Cardiac muscle cell (in vitro differentiated cells and primary cell): ENCODE measurements around the gene SON. TPM values are rescaled to one million over a fixed set of nuclear protein-coding genes. Genes with fewer than 3 reads are reported as not detected.
A peak's percentile ranks its signal among the peaks of the same experiment; 100 is the strongest.

Experiments
- DNase-seq, 2 donors: peaks; one replicate each; pipeline versions ENCODE4 v3.0.0 to v3.0.0-alpha.2; 2010 to 2017; ENCODE audit warnings: low read depth in 1 of 2, low spot score in 1 of 2
- H3K27ac ChIP-seq: fragments of 200-600 bp; sonication (generic); 2 replicates; pipeline ENCODE4 v1.5.1; 2016
- H3K27me3 ChIP-seq: fragments of 200-600 bp; sonication (generic); 2 replicates; pipeline ENCODE4 v1.6.0; 2016; ENCODE audit warnings: control low read depth
- H3K36me3 ChIP-seq: fragments of 200-600 bp; sonication (generic); 2 replicates; pipeline ENCODE4 v1.5.1; 2016; ENCODE audit warnings: control low read depth
- H3K4me1 ChIP-seq: fragments of 200-600 bp; sonication (generic); 2 replicates; pipeline ENCODE4 v1.8.1; 2017; ENCODE audit warnings: low read depth, mild to moderate bottlenecking, mixed run types
- H3K4me3 ChIP-seq: fragments of 200-600 bp; sonication (generic); 2 replicates; pipeline ENCODE4 v1.5.1; 2016; ENCODE audit warnings: mild to moderate bottlenecking
- H3K9me3 ChIP-seq: fragments of 200-600 bp; sonication (generic); 2 replicates; pipeline ENCODE4 v1.5.1; 2017; ENCODE audit warnings: low read depth, mild to moderate bottlenecking, control low read depth
- polyA plus RNA-seq: library from polyadenylated mRNA; unstranded; fragments of >200 nt; fragmentation: Nextera tagmentation; extraction: Ambion mirVana; gene quantifications from 2 replicates; pipeline ENCODE4 v1.2.1, GENCODE V29; 2016
- total RNA-seq: library from RNA; depleted of rRNA; stranded (reverse); fragments of >200 nt; gene quantifications from 2 replicates; pipeline ENCODE4 v1.2.3, GENCODE V29; 2016
- TF ChIP-seq, protein P1 (sequence below): IDR thresholded peaks from 2 replicates; pipeline ENCODE4 v1.5.1; 2012; ENCODE audit warnings: low read depth, mild to moderate bottlenecking, low read length

SON gene
- total and polyA plus RNA-seq, 2 experiments from 2014 or later = 161 to 314 TPM

GRCh38 chr21:33522297-33522952, 20.4 kb upstream of the SON start:
- no peaks in the 10 kb centered on the region for H3K9me3 ChIP-seq
- no peaks in the 10 kb centered on the region for H3K27me3 ChIP-seq
- no peak overlapping the region for H3K27ac ChIP-seq
- TF ChIP-seq, protein P1, sequence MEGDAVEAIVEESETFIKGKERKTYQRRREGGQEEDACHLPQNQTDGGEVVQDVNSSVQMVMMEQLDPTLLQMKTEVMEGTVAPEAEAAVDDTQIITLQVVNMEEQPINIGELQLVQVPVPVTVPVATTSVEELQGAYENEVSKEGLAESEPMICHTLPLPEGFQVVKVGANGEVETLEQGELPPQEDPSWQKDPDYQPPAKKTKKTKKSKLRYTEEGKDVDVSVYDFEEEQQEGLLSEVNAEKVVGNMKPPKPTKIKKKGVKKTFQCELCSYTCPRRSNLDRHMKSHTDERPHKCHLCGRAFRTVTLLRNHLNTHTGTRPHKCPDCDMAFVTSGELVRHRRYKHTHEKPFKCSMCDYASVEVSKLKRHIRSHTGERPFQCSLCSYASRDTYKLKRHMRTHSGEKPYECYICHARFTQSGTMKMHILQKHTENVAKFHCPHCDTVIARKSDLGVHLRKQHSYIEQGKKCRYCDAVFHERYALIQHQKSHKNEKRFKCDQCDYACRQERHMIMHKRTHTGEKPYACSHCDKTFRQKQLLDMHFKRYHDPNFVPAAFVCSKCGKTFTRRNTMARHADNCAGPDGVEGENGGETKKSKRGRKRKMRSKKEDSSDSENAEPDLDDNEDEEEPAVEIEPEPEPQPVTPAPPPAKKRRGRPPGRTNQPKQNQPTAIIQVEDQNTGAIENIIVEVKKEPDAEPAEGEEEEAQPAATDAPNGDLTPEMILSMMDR = no peak
- DNase-seq = no peak
- no peak overlapping the region for H3K4me3 ChIP-seq
- peaks cover 39% of the 10 kb centered on the region for H3K36me3 ChIP-seq
- no peaks in the 10 kb centered on the region for H3K4me1 ChIP-seq

DNA sequence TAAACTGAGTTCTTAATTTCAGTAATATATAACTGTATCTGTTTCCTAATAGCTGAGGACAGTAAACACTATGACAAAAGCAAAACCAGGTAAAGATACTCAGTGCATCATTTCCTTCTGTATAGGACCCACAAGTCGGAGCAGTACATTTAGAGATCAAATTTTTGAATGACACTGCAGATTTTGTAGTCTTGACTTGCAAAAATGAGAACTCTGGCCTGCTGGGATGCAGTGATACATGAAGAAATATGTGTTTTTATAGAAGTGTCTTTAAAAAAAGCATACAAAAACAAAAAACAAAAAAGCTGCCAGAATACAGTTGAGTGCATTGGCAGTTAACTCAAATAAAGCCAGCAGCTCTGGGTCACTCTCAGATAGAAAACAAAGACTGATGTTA, 19.9 kb upstream of the SON start:
- Histone ChIP-seq H3K4me1 (no peaks in the 10 kb centered on the region), H3K27me3 (no peaks in the 10 kb centered on the region), H3K27ac (no peak overlapping the region), H3K4me3 (no peak overlapping the region), H3K36me3 (peaks cover 39% of the 10 kb centered on the region), H3K9me3 (no peaks in the 10 kb centered on the region)
- TF ChIP-seq, protein P1 = no peak
- no peak for DNase-seq

- Histone ChIP-seq H3K4me1 (no peaks in the 10 kb centered on the region), H3K9me3 (no peaks in the 10 kb centered on the region), H3K27ac (no peak overlapping the region), H3K27me3 (no peaks in the 10 kb centered on the region), H3K36me3 (peaks cover 69% of the 10 kb centered on the region), H3K4me3 (no peak overlapping the region)
- TF ChIP-seq, protein P1 = no peak
- DNase-seq = no peak
These were observed 11.8 kb upstream of the SON start for GRCh38 chr21:33531007-33531406.

DNA sequence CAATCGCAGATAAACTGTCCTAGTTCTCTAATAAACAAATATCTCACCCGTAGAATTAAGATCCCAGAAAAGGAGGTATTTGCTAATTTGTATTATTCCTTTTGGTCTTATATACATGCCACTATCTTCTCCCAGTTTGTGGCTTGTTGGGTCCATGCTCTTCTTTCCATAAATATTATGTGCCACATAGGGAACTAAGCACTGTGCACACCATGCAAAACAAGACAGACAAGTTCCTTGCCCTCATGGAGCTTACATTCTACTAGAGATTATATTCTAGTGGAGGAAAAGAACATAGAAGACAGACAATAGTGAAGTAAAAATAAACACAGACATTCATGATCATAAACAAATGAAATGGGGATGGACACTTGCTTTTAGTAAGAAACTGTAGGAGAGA, 5.6 kb upstream of the SON start:
- no peaks in the 10 kb centered on the region for H3K9me3 ChIP-seq
- H3K27me3 ChIP-seq = no peaks in the 10 kb centered on the region
- peaks cover 45% of the 10 kb centered on the region for H3K36me3 ChIP-seq
- H3K4me3 ChIP-seq = no peak overlapping the region
- H3K4me1 ChIP-seq = no peaks in the 10 kb centered on the region
- H3K27ac ChIP-seq = no peak overlapping the region
- no peak for DNase-seq
- TF ChIP-seq, protein P1 = no peak

GRCh38 chr21:33539616-33540015, 3.2 kb upstream of the SON start:
- H3K9me3 ChIP-seq = no peaks in the 10 kb centered on the region
- TF ChIP-seq, protein P1 = no peak
- H3K27ac ChIP-seq = no peak overlapping the region
- peak in 1 of 2 donors; percentile 42 for DNase-seq
- H3K27me3 ChIP-seq = no peaks in the 10 kb centered on the region
- H3K36me3 ChIP-seq = peaks cover 25% of the 10 kb centered on the region
- no peak overlapping the region for H3K4me3 ChIP-seq
- H3K4me1 ChIP-seq = peaks cover 5% of the 10 kb centered on the region
